Thyroid gland (tissue), 4 donors: ENCODE results near the gene CYP2D6.

Experiments
- POLR2A ChIP-seq, 2 donors: fragments of 450-650 bp; IDR thresholded peaks; one replicate each; pipeline ENCODE4 v1.6.1; 2017; ENCODE audit warnings: antibody characterized with exemption in 2 of 2, mild to moderate bottlenecking in 2 of 2, moderate library complexity in 1 of 2
- TF ChIP-seq, protein P1 (sequence below), 6 experiments: fragments of 200-600 bp in 3 of 6; fragments of 450-650 bp in 3 of 6; sonication (generic) in 3 of 6; IDR thresholded peaks; one replicate each; pipeline ENCODE4 v1.5.1; 2016 to 2019; ENCODE audit warnings: antibody characterized with exemption in 6 of 6, mild to moderate bottlenecking in 2 of 6, inconsistent platforms in 1 of 6, moderate library complexity in 1 of 6

DNA sequence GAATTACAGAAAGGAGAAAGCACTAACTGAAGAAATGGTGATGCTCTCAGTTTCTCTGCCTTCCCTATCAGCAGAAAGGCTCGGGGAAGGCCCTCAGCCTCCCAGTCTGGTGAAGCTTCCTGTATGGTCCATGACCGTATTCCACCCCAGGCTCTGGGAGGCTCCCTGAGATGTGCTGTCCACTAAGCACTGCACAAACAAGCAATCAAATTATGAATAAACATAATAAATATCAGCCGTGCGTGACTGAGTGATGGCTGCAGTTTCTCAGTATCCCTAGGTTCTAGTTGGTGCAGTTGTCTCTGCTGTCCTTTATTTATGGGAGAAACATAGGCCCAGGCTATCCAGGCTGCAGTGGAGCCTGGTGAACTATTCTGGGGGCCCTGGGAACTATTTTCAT is 47.5 kb downstream of the CYP2D6 start:
- TF ChIP-seq, protein P1, sequence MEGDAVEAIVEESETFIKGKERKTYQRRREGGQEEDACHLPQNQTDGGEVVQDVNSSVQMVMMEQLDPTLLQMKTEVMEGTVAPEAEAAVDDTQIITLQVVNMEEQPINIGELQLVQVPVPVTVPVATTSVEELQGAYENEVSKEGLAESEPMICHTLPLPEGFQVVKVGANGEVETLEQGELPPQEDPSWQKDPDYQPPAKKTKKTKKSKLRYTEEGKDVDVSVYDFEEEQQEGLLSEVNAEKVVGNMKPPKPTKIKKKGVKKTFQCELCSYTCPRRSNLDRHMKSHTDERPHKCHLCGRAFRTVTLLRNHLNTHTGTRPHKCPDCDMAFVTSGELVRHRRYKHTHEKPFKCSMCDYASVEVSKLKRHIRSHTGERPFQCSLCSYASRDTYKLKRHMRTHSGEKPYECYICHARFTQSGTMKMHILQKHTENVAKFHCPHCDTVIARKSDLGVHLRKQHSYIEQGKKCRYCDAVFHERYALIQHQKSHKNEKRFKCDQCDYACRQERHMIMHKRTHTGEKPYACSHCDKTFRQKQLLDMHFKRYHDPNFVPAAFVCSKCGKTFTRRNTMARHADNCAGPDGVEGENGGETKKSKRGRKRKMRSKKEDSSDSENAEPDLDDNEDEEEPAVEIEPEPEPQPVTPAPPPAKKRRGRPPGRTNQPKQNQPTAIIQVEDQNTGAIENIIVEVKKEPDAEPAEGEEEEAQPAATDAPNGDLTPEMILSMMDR (IDR thresholded peaks at IDR 0.05), result no peak
- no peak for TF ChIP-seq POLR2A (IDR thresholded peaks at IDR 0.05)
